Measurements from ENCODE around the gene HPS5.

The HPS5 gene

DNA sequence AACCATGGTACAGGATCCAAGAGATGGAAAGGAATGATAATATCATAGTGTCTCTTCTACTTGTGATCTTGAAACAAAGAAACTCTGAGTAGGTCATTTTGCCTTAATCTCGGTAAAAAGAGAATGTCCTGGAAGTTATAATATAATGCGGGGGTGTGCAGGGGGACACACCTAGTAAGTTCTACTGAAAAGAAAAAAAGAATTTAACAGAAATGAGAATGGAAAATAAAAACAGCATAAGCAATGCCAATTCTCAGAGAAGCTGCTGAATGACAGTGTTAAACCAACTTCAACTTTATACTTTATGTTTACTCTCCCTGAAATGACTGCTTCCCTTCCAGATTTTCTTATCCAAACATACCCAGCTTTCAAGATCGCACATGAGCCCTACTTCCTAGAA is 2.0 kb downstream of the HPS5 start:
- DNase-seq (ENCODE audit: low read depth in 4 of 4, low spot score in 1 of 4): no peak

DNA sequence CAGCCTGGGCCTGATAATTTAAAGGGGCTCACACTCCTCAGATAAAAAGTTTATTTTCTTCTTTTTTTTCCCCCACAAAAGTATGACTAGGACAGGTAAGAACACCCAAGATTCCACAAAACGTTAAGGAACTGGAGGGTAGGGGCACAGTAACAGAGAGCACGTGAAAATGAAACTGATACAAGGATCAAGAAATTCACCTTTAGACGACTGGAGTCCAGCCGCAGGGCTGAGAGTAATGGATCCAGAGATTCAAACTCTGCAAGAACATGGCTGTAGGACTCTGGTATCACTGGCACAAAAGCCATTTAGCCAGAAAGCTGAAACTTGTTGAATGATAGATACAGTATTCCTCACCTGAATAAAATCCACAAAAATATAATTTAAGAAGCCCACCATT is 4.4 kb downstream of the HPS5 start:
- DNase-seq (ENCODE audit: low read depth in 4 of 4, low spot score in 1 of 4): no peak

- no peak for DNase-seq (ENCODE audit: low read depth in 4 of 4, low spot score in 1 of 4)
Observed at GRCh38 chr11:18315893-18316292, 6.0 kb downstream of the HPS5 start.

DNA sequence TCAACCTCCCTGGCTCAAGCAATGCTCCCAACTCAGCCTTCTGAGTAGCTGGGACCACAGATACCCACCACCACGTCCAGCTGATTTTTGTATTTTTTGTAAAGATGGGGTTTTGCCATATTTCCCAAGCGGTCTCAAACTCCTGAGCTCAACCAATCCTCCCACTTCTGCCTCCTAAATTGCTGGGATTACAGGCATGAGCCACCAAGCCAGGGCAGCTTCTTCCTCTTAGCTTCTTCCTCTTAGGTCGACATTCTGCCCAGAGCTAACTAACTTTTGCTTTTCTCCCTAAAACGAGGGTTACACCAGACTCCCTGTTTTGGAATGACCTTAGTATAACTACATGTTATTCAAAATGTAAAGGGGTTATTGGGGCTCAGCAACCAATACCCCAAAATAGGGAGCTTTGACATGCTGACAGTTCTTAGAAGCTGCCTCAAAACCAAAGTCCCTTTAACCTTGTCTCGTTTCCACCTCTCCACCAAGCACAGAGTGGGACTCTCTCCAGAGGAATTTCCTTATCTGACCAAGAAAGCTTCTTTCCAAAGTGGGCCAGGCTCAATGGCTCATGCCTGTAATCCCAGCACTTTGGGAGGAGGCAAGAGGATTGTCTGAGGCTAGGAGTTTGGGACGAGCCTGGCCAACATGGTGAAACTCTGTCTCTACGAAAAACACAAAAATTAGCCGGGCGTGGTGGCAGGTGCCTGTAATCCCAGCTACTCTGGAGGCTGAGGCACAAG is 7.0 kb downstream of the HPS5 start:
- no peak for DNase-seq (ENCODE audit: low read depth in 4 of 4, low spot score in 1 of 4)

DNA sequence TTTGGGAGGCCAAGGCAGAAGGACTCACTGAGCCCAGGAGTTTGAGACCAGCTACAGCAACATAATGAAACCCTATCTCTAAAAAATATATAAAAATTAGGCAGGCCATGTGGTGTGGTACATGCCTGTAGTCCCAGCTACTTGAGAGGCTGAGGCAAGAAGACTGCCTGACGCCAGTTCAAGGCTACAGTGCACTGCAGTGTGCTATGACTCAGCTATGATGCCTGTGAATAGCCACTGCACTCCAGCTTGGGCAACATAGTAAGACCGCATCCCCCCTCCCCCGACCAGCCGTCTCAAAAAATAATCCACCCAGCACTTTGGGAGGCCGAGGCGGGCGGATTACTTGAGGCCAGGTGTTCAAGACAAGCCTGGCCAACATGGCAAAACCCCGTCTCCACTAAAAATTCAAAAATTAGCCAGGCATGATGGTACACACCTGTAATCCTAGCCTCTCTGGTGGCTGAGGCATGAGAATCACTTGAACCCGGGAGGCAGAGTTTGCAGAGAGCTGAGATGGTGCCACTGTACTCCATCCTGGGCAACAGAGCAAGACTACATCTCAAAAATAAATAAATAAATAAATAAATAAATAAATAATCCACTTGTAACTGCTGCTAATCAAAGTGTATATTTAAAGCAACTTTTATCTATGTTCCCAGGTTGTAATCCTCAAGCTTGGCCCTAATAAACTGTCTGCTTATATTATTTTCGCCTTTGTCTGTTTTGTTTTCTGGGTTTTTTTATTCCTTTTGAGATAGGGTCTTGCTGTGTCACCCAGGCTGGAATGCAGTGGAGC is 7.8 kb downstream of the HPS5 start:
- no peak for DNase-seq (ENCODE audit: low read depth in 4 of 4, low spot score in 1 of 4)

DNA sequence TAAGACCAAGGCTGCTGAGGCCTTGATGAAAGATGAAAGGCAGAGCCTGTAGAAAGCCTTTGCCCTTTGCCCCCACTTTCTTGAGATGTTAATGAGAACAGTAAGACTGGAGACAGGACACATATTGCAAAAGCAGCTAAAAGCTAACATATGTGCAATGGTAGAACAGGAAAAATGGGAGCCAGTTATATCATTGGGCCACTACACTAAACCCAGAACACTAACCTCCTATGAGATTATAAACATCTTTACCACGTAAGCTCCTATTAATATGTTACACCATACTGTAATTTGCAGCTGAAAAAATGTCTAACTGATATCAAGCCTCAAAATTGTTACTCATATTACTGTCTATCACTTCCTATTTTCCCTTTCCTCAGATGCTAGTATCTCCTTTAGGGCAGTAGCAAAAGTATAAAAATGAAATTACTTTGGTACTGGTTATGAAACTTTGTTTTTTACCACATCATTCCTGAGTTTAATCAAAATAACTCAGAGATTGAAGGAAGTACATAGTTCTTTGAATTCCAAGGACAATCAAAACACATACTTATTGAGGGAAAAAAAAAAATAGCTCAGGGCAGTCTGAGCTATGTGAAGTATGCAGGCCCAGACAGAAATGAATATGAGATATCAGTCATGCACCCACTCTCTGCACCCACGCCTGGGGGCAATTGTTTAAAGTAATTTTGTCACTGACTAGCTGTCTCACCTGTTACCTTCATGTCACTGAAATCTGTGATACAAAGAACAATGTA is 9.1 kb downstream of the HPS5 start:
- no peak for DNase-seq (ENCODE audit: low read depth in 4 of 4, low spot score in 1 of 4)

DNA sequence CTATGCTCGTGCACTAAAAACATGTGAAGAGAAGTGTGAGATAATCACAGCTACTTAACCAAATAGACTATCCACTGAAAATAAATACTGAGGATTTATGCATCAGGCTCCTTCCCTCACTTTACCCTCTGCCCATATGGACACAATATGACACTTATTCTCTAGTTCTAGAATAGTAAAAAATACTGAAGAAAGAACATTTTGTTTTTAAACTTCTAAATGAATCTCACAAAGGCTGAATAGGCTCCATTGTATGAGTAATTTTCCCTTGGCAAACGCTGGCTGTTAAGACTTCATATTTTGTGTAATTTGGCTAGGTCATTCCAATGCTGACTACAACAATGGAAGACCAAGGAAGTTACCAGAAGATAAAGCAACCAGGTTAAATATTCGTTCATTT is 9.9 kb downstream of the HPS5 start:
- no peak for DNase-seq (ENCODE audit: low read depth in 4 of 4, low spot score in 1 of 4)

DNA sequence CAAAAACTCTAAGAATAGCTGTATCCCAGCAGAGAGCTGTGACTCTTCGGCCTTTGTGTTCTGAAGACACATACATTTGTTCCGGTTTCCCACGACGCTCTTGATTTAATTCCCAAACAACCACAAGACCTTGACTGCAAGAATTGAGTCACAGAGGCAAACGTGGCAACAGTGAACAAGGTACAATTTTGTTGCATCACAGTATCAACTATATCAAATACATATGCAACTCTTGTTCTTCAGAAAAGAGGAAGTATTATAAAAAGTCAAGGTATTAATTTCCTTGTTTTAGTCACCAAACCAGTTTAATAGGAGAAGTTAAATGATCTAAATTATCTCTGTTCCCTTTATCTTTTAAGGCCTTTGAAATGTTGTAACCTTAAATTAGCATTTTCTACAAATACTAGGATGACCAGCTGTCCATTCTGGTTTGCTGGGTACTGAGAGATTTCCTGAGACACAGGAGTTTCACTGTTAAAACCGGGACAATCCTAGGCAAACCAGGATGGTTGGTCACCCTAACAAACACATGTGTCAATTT is 11.1 kb downstream of the HPS5 start:
- DNase-seq (ENCODE audit: low read depth in 4 of 4, low spot score in 1 of 4): no peak

- DNase-seq (ENCODE audit: low read depth in 4 of 4, low spot score in 1 of 4): no peak
Observed at GRCh38 chr11:18309691-18310090, 12.2 kb downstream of the HPS5 start.

- no peak for DNase-seq (ENCODE audit: low read depth in 4 of 4, low spot score in 1 of 4)
Observed at GRCh38 chr11:18308242-18308641, 13.7 kb downstream of the HPS5 start.

DNA sequence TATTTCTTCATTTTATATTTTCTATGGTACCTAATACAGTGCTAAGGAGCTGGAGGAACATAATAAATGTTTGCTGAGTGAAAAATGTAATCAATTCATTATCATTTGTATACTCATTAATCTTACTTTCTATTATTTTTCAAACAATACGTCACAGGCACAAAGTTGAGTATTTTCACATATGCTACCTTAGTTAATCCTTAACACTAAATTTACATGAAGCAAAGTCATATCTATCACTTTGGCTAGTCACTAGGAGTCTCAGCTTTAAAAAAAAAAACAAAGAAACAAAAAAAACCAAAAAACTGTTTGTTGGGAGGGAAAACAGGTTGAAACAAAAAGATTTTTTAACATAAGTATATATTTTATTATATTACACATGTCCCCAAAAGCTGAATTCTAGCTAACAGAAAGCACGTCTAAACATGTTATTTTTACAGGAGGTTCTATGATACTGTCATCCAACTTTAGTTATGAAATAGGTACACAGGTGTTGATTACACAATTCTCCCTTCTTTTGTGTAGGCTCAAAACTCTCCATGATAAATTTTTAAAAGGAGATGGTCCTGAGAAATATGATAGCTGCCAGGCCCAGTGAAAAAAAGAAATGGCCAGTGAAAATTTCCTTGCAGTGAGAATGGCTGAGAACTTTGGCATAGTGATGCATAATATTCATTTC is 14.3 kb downstream of the HPS5 start:
- no peak for DNase-seq (ENCODE audit: low read depth in 4 of 4, low spot score in 1 of 4)

DNA sequence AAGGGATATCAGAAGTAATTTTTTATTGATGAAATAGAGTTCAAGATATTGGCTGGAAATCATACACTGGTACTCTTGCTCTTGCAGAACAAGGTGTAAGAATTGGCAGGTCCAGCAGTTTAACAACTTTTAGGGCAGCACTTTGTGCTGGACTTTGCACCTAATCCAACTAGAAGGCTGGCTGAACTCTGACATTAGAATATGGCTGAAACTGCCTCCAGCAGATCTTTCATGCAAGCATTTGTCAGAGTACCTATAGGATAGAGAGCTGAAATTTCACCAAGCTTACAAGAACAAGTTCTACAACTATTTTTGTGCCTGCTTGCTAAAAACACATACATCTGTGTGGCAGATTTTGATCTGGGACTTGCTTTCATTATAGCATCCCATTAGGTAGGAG is 17.2 kb downstream of the HPS5 start:
- DNase-seq (ENCODE audit: low read depth in 4 of 4, low spot score in 1 of 4): no peak

DNA sequence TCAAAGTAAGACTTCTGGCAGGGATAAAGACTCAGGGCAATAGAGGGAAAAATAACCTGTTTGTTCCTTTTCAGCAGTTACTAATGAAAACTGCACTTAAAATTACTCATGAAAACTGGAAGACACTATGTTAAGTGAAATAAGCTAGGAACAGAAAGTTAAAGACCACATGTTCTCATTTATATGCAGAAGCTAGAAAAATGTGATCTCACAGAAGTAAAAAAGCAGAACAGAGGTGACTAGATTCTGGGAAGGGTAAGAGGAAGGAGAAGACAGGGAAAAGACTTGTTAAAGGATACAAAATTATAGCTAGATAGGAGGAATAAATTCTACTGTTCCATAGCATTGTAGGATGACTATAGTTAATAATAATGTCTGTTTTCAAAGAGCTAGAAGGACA is 22.2 kb downstream of the HPS5 start:
- DNase-seq (ENCODE audit: low read depth in 4 of 4, low spot score in 1 of 4): no peak

DNA sequence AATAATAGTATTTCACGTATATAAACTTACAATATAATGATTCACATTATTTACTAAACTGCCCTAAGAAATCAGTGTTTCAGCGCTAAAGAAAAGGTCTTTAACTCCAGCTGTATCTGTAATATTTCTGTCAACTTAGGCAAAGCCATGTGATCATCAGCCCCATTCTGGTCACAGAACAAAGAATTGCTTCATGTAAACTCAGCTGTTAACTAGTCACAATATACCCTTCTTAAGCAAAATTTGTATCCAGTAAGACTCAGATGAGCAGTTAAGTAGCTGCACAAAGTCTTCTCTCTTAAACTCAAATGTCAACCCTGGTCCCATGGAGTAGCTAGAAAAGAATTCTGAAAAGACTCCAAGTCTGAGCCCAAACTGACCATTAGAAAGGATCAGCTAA is 26.6 kb downstream of the HPS5 start:
- DNase-seq (ENCODE audit: low read depth in 4 of 4, low spot score in 1 of 4): no peak

- no peak for DNase-seq (ENCODE audit: low read depth in 4 of 4, low spot score in 1 of 4)
Observed at GRCh38 chr11:18294862-18295261, 27.1 kb downstream of the HPS5 start.

GRCh38 chr11:18288911-18289310 is 33.0 kb downstream of the HPS5 start:
- DNase-seq (ENCODE audit: low read depth in 4 of 4, low spot score in 1 of 4): no peak

GRCh38 chr11:18285841-18286240 is 36.1 kb downstream of the HPS5 start:
- no peak for DNase-seq (ENCODE audit: low read depth in 4 of 4, low spot score in 1 of 4)

GRCh38 chr11:18282626-18283025 is 39.3 kb downstream of the HPS5 start:
- DNase-seq (ENCODE audit: low read depth in 4 of 4, low spot score in 1 of 4): no peak

- no peak for DNase-seq (ENCODE audit: low read depth in 4 of 4, low spot score in 1 of 4)
Observed at GRCh38 chr11:18280438-18281045, 41.4 kb downstream of the HPS5 start.

GRCh38 chr11:18277565-18278271 is 44.2 kb downstream of the HPS5 start:
- DNase-seq (ENCODE audit: low read depth in 4 of 4, low spot score in 1 of 4): no peak

Data from stimulated activated CD4-positive, alpha-beta T cell treated with anti-CD3 and anti-CD28 coated beads, Interleukin-1b, Interleukin-23, amount 100 ng/mL, for 24 hours (primary cell).